Measurements from ENCODE around the gene TFDP1.

DNA sequence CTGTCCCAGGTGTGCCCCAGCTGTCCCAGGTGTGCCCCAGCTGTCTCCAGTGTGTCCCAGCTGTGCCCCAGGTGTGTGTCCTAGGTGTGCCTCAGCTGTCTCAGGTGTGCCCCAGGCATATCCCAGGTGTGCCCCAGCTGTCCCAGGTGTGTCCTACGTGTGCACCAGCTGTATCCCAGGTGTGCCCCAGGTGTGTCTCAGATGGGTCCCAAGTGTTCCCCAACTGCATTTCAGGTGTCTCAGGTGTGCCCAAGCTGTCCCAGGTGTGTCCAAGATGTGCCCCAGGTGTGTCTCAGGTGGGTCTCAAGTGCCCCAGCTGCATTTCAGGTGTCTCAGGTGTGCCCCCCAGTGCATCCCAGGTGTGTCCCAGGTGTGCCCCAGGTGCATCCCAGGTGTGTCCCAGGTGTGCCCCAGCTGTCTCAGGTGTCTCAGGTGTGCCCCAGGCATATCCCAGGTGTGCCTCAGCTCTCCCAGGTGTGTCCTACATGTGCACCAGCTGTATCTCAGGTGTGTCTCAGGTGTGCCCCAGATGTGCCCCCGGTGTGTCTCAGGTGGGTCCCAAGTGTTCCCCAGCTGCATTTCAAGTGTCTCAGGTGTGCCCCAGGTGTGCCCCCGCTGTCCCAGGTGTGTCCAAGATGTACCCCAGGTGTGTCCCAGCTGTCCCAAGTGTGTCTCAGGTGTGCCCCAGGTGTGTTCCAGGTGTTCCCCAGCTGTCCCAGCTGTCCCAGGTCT is 81.2 kb downstream of the TFDP1 start:
- TF ChIP-seq, protein P1, sequence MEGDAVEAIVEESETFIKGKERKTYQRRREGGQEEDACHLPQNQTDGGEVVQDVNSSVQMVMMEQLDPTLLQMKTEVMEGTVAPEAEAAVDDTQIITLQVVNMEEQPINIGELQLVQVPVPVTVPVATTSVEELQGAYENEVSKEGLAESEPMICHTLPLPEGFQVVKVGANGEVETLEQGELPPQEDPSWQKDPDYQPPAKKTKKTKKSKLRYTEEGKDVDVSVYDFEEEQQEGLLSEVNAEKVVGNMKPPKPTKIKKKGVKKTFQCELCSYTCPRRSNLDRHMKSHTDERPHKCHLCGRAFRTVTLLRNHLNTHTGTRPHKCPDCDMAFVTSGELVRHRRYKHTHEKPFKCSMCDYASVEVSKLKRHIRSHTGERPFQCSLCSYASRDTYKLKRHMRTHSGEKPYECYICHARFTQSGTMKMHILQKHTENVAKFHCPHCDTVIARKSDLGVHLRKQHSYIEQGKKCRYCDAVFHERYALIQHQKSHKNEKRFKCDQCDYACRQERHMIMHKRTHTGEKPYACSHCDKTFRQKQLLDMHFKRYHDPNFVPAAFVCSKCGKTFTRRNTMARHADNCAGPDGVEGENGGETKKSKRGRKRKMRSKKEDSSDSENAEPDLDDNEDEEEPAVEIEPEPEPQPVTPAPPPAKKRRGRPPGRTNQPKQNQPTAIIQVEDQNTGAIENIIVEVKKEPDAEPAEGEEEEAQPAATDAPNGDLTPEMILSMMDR (IDR thresholded peaks at IDR 0.05): no peak
- TF ChIP-seq POLR2AphosphoS5 (IDR thresholded peaks at IDR 0.05) (no peak), POLR2A (IDR thresholded peaks at IDR 0.05; ENCODE audit: low read depth) (no peak), EP300 (IDR thresholded peaks at IDR 0.05) (no peak)
